Muscle of arm (tissue), 12 donors: Measurements from ENCODE around the gene NTNG2. TPM values are rescaled to one million over a fixed set of nuclear protein-coding genes. Genes with fewer than 3 reads are reported as not detected.

Source experiments
- DNase-seq: peaks from one replicate; pipeline ENCODE4 v3.0.0-alpha.2; 2013
- polyA plus RNA-seq, 12 donors: library from polyadenylated mRNA; unstranded; fragments of 120-200 nt; gene quantifications; one replicate each; pipeline ENCODE4 v1.2.1, GENCODE V29; 2013; ENCODE audit not compliant: insufficient read length in 12 of 12

The NTNG2 gene
- polyA plus RNA-seq, 12 donors = 0.11 to 3.3 (median 0.47) TPM; not detected in 2

- no peak for DNase-seq
Observed at GRCh38 chr9:132235125-132235524, 73.3 kb downstream of the NTNG2 start.

GRCh38 chr9:132235894-132236661, 74.2 kb downstream of the NTNG2 start:
- DNase-seq = peak; percentile 79

GRCh38 chr9:132236662-132237311, 74.9 kb downstream of the NTNG2 start:
- no peak for DNase-seq

- DNase-seq = no peak
Observed at GRCh38 chr9:132237481-132237880, 75.6 kb downstream of the NTNG2 start.

- no peak for DNase-seq
Observed at GRCh38 chr9:132238026-132238972, 76.4 kb downstream of the NTNG2 start.

GRCh38 chr9:132238992-132239391, 77.1 kb downstream of the NTNG2 start:
- DNase-seq = no peak

- no peak for DNase-seq
Observed at GRCh38 chr9:132239518-132239917, 77.7 kb downstream of the NTNG2 start.

- DNase-seq = no peak
Observed at GRCh38 chr9:132239999-132240840, 78.4 kb downstream of the NTNG2 start.

- peak; percentile 80 for DNase-seq
Observed at GRCh38 chr9:132240841-132241482, 79.1 kb downstream of the NTNG2 start.

GRCh38 chr9:132241483-132241839, 79.6 kb downstream of the NTNG2 start:
- DNase-seq = no peak

- DNase-seq = no peak
Observed at GRCh38 chr9:132241840-132242620, 80.2 kb downstream of the NTNG2 start.

GRCh38 chr9:132242621-132243155, 80.8 kb downstream of the NTNG2 start:
- DNase-seq = no peak

- no peak for DNase-seq
Observed at GRCh38 chr9:132243156-132244074, 81.6 kb downstream of the NTNG2 start.

- DNase-seq = no peak
Observed at GRCh38 chr9:132244582-132245455, 83.0 kb downstream of the NTNG2 start.

- DNase-seq = no peak
Observed at GRCh38 chr9:132245465-132245864, 83.6 kb downstream of the NTNG2 start.

GRCh38 chr9:132247942-132248341, 86.1 kb downstream of the NTNG2 start:
- DNase-seq = no peak

- no peak for DNase-seq
Observed at GRCh38 chr9:132249123-132249522, 87.3 kb downstream of the NTNG2 start.

GRCh38 chr9:132249690-132250089, 87.8 kb downstream of the NTNG2 start:
- DNase-seq = no peak
